ENCODE data around the gene SP1. TPM values are rescaled to one million over a fixed set of nuclear protein-coding genes. Genes with fewer than 3 reads are reported as not detected.

Gene SP1
- total RNA-seq, 1 experiment from 2014 or later: 96.8 TPM

GRCh38 chr12:53343449-53343848, 36.5 kb upstream of the SP1 start:
- H3K36me3 ChIP-seq (ENCODE audit: control insufficient read depth in 1 of 2, insufficient read depth in 2 of 2, low read length in 2 of 2): no peaks in the 10 kb centered on the region
- no peak overlapping the region for H3K27ac ChIP-seq (ENCODE audit: low read depth, low read length)
- ATAC-seq (no peak), DNase-seq (ENCODE audit: low read depth, low spot score) (no peak)
- RAD21 ChIA-PET (ENCODE audit: low non-redundant PET in 1 of 2, low total read pairs in 2 of 2, uncharacterized antibody in 2 of 2, unreplicated experiment in 2 of 2): no interaction called here
- intact Hi-C loops (cut with micrococcal nuclease): no loop called here
- TF ChIP-seq EZH2phosphoT487 (IDR thresholded peaks at IDR 0.05; ENCODE audit: borderline replicate concordance) (no peak), CEBPB (IDR thresholded peaks at IDR 0.05; ENCODE audit: low read depth) (no peak), SIN3A (IDR thresholded peaks at IDR 0.05; ENCODE audit: low read depth) (no peak), ZFX (IDR thresholded peaks at IDR 0.05) (no peak), SRF (IDR thresholded peaks at IDR 0.05; ENCODE audit: low read depth) (no peak), POLR2A (IDR thresholded peaks at IDR 0.05; ENCODE audit: borderline replicate concordance, extremely low read depth, insufficient read depth, insufficient read length) (no peak), MAX (IDR thresholded peaks at IDR 0.05) (no peak), ATF3 (IDR thresholded peaks at IDR 0.05) (no peak)
- POLR2A ChIA-PET: no interaction called here
- no peak overlapping the region for H3K4me3 ChIP-seq (replicated peaks in 1 of 2; ENCODE audit: low read depth in 1 of 2, low read length in 2 of 2)
- H3K79me2 ChIP-seq (ENCODE audit: insufficient read depth, low read length): no peaks in the 10 kb centered on the region
- H3K4me1 ChIP-seq (ENCODE audit: control insufficient read depth in 1 of 2, insufficient read depth in 2 of 2, low read length in 2 of 2): peaks cover 11 to 16% of the 10 kb centered on the region in 2 experiments; a peak in 3 of 4 replicates
- no TSS peak for BruUV-seq (replicated peaks)
- H3K4me2 ChIP-seq (ENCODE audit: low read length): no peak overlapping the region
- H3K9me2 ChIP-seq (ENCODE audit: insufficient read depth): no peaks in the 10 kb centered on the region
- CTCF ChIA-PET: interaction anchor here (2.5 kb wide), 1 partner anchor 10 kb away, joined by 14 read pairs; no protein-coding TSS in a partner anchor
- H3K9me3 ChIP-seq (ENCODE audit: control insufficient read depth in 1 of 2, insufficient read depth in 1 of 2, low read depth in 1 of 2, low read length in 2 of 2): no peaks in the 10 kb centered on the region
- H3K27me3 ChIP-seq (ENCODE audit: insufficient read depth, low read length): no peaks in the 10 kb centered on the region
- no peaks in the 10 kb centered on the region for H4K20me1 ChIP-seq (ENCODE audit: insufficient read depth)
- no peak overlapping the region for H3K9ac ChIP-seq (ENCODE audit: low read length)
- H2AFZ ChIP-seq (ENCODE audit: low read depth, low read length, poor library complexity, severe bottlenecking): no peak overlapping the region

GRCh38 chr12:53343969-53344368, 36.0 kb upstream of the SP1 start:
- Histone ChIP-seq H4K20me1 (ENCODE audit: insufficient read depth) (no peaks in the 10 kb centered on the region), H2AFZ (ENCODE audit: low read depth, low read length, poor library complexity, severe bottlenecking) (peak overlapping the region; percentile 88), H3K27me3 (ENCODE audit: insufficient read depth, low read length) (no peaks in the 10 kb centered on the region), H3K4me1 (ENCODE audit: control insufficient read depth in 1 of 2, insufficient read depth in 2 of 2, low read length in 2 of 2) (peaks cover 11 to 20% of the 10 kb centered on the region in 2 experiments; a peak in 3 of 4 replicates), H3K9me2 (ENCODE audit: insufficient read depth) (no peaks in the 10 kb centered on the region), H3K9me3 (ENCODE audit: control insufficient read depth in 1 of 2, insufficient read depth in 1 of 2, low read depth in 1 of 2, low read length in 2 of 2) (no peaks in the 10 kb centered on the region), H3K27ac (ENCODE audit: low read depth, low read length) (no peak overlapping the region), H3K79me2 (ENCODE audit: insufficient read depth, low read length) (no peaks in the 10 kb centered on the region), H3K36me3 (ENCODE audit: control insufficient read depth in 1 of 2, insufficient read depth in 2 of 2, low read length in 2 of 2) (no peaks in the 10 kb centered on the region), H3K4me2 (ENCODE audit: low read length) (peak overlapping the region; percentile 93), H3K4me3 (replicated peaks in 1 of 2; ENCODE audit: low read depth in 1 of 2, low read length in 2 of 2) (peak overlapping the region in 1 of 2 experiments; percentile 68; a peak in 1 of 4 replicates), H3K9ac (ENCODE audit: low read length) (0 out of 2 replicates have a peak overlapping the region, but pooled peaks have one; percentile 30)
- BruUV-seq (replicated peaks): no TSS peak
- CTCF ChIA-PET: interaction anchor here (1.4 to 2.5 kb wide), 3 partner anchors 10 to 77 kb away, joined by 10 to 14 read pairs (median 14); partner anchors contain the start of gene AAAS
- no peak for TF ChIP-seq EGR1 (IDR thresholded peaks at IDR 0.05; ENCODE audit: low read depth)
- no peak for TF ChIP-seq ZNF274 (IDR thresholded peaks at IDR 0.05; ENCODE audit: low read depth, low read length)
- no peak for TF ChIP-seq RAD21 (IDR thresholded peaks at IDR 0.05; ENCODE audit: low read depth)
- RAD21 ChIA-PET (ENCODE audit: low non-redundant PET in 1 of 2, low total read pairs in 2 of 2, uncharacterized antibody in 2 of 2, unreplicated experiment in 2 of 2): interaction anchor here (0.9 to 1.8 kb wide), 2 partner anchors 17 to 22 kb away, joined by 3 to 4 read pairs; partner anchors contain the start of gene AAAS (in 1 of the 2)
- intact Hi-C loops (cut with micrococcal nuclease): no loop called here
- POLR2A ChIA-PET: no interaction called here
- ATAC-seq (no peak), DNase-seq (ENCODE audit: low read depth, low spot score) (no peak)
